Common myeloid progenitor, CD34-positive (primary cell): Measurements from ENCODE around the gene SLCO3A1.

Source experiments
- CTCF ChIA-PET: fragments of 350-600 bp; sonication (Branson Sonifier 250); formaldehyde crosslinking; loops from one replicate; lab custom pipeline; 2021; ENCODE audit warnings: antibody characterized with exemption; lab: Charles Lee
- POLR2A ChIA-PET: fragments of 350-600 bp; sonication (Branson Sonifier 250); formaldehyde crosslinking; loops from one replicate; lab custom pipeline; 2021; ENCODE audit warnings: antibody characterized with exemption; lab: Charles Lee
- DNase-seq, 3 donors: peaks; one replicate each; pipeline versions ENCODE4 v3.0.0 to v3.0.0-alpha.2; 2013
- H3K27ac ChIP-seq, 2 experiments: 1 replicate in 1 of 2; 2 replicates in 1 of 2; pipeline ENCODE4 v1.7.0; 2013; ENCODE audit warnings: inconsistent platforms in 2 of 2, low read length in 2 of 2, mild to moderate bottlenecking in 2 of 2, low read depth in 1 of 2, moderate library complexity in 1 of 2; ENCODE audit not compliant: severe bottlenecking in 2 of 2, insufficient read depth in 1 of 2, poor library complexity in 1 of 2
- H3K27me3 ChIP-seq, 5 experiments: replicated peaks in 2 of 5; 1 replicate in 3 of 5; 2 replicates in 2 of 5; pipeline versions ENCODE4 v1.6.1 to v1.7.0; 2013; ENCODE audit warnings: low read length in 4 of 5, mild to moderate bottlenecking in 2 of 5, moderate library complexity in 2 of 5, inconsistent platforms in 1 of 5; ENCODE audit not compliant: insufficient read depth in 5 of 5, control insufficient read depth in 4 of 5
- H3K36me3 ChIP-seq, 4 experiments: 1 replicate in 2 of 4; 2 replicates in 2 of 4; pipeline versions ENCODE4 v1.6.1 to v1.7.0; 2013; ENCODE audit warnings: low read length in 3 of 4, control low read depth in 1 of 4, mild to moderate bottlenecking in 1 of 4; ENCODE audit not compliant: control insufficient read depth in 4 of 4, insufficient read depth in 4 of 4
- H3K4me1 ChIP-seq, 4 experiments: 1 replicate in 3 of 4; 2 replicates in 1 of 4; pipeline versions ENCODE4 v1.6.1 to v1.7.1; 2013; ENCODE audit warnings: low read length in 3 of 4, mild to moderate bottlenecking in 3 of 4, control low read depth in 1 of 4, inconsistent platforms in 1 of 4, moderate library complexity in 1 of 4; ENCODE audit not compliant: control insufficient read depth in 4 of 4, insufficient read depth in 4 of 4; ENCODE audit errors: control extremely low read depth in 1 of 4
- H3K4me3 ChIP-seq, 7 experiments: 1 replicate in 4 of 7; 2 replicates in 3 of 7; pipeline versions ENCODE4 v1.5.1 to v1.7.0; 2013; ENCODE audit warnings: mild to moderate bottlenecking in 7 of 7, low read length in 6 of 7, moderate library complexity in 6 of 7, inconsistent platforms in 2 of 7, low read depth in 2 of 7, control low read depth in 1 of 7; ENCODE audit not compliant: insufficient read depth in 4 of 7, control insufficient read depth in 1 of 7; ENCODE audit errors: extremely low read depth in 1 of 7
- H3K9me3 ChIP-seq, 5 experiments: 1 replicate in 4 of 5; 2 replicates in 1 of 5; pipeline versions ENCODE4 v1.6.1 to v1.7.1; 2013; ENCODE audit warnings: low read length in 4 of 5, mild to moderate bottlenecking in 2 of 5, inconsistent platforms in 1 of 5, low read depth in 1 of 5, moderate library complexity in 1 of 5; ENCODE audit not compliant: control insufficient read depth in 4 of 5, insufficient read depth in 2 of 5; ENCODE audit errors: control extremely low read depth in 1 of 5
- WGBS: methylation state at CpG from one replicate; pipeline ENCODE4 v1.1.5; 2013; ENCODE audit not compliant: insufficient coverage; 5-methylcytosine and 5-hydroxymethylcytosine counted together

Gene SLCO3A1

DNA sequence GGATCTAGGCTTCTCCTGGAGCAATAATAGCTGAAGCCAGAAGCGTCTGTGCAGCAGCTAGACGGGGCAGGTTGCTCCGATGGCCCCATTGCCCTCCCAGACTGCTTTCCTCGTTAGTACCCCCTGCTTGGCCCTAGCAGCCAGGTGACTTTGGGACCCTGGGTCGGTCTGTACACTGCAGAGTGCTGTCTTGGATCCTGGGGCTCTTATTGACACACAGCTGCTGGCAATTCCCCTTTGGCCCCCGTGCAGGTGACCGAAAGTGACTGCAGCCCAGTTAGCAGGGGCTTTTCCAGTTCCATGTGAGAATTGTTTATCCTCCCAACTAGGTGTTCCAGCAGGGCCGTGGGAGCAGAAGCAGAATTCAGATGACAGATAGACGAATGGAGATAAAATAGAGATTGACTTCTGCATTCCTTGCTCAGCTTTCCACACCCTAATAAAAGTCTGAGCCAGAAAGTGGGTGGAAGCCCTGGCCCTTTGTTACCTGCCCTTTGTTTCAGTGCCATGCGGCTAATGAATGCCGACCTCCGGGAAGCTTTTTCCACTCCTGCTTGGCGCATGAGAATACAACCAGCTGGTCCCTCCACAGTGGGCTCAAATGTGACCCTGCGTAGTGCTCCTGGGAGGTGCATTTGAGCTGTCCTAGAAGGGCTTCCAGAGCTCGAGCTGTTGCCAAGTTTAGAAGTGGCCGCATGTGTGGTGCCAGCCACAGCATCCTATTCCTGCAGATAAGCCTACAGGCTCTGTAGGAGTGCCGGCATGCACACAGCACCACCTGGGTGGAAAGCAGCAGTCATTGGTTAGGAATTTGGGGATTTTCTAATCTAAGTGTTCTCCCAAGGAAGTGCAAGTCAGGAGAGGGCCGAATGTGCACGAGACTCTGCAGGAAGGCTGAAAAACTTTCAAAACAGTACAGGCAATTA, 94.4 kb downstream of the SLCO3A1 start:
- WGBS = 39% methylated on average over 19 of the region's 19 CpGs
- H3K4me3 ChIP-seq = peak overlapping the region in 5 of 7 experiments; percentile 9 to 48 (median 23)
- peak in 2 of 3 donors; percentile 39 to 58 for DNase-seq
- H3K36me3 ChIP-seq = no peaks in the 10 kb centered on the region
- peaks cover 5 to 55% (median 35%) of the 10 kb centered on the region in 4 experiments for H3K4me1 ChIP-seq
- POLR2A ChIA-PET = interaction anchor here (1.3 kb wide), 1 partner anchor 94 kb away, joined by 8 read pairs; the partner anchor contains the start of gene SLCO3A1
- H3K27ac ChIP-seq = peak overlapping the region; percentile 2 to 28
- no peaks in the 10 kb centered on the region for H3K27me3 ChIP-seq
- H3K9me3 ChIP-seq = no peaks in the 10 kb centered on the region
- CTCF ChIA-PET = interaction anchor here (0.6 to 3.9 kb wide), 8 partner anchors 8 to 129 kb away, joined by 3 to 30 read pairs (median 4); partner anchors contain the start of gene SLCO3A1

- peaks cover 5 to 44% (median 28%) of the 10 kb centered on the region in 4 experiments for H3K4me1 ChIP-seq
- ChIA-PET CTCF (interaction anchor here (0.7 to 3.9 kb wide), 2 partner anchors 128 to 134 kb away, joined by 3 to 30 read pairs; no protein-coding TSS in a partner anchor), POLR2A (no interaction called here)
- no peaks in the 10 kb centered on the region for H3K9me3 ChIP-seq
- no peaks in the 10 kb centered on the region for H3K27me3 ChIP-seq
- DNase-seq = no peak
- 97% methylated on average over 6 of the region's 8 CpGs for WGBS
- no peak overlapping the region for H3K4me3 ChIP-seq
- no peak overlapping the region for H3K27ac ChIP-seq
- H3K36me3 ChIP-seq = no peaks in the 10 kb centered on the region
Measured at GRCh38 chr15:91949361-91949760, 95.9 kb downstream of the SLCO3A1 start.

DNA sequence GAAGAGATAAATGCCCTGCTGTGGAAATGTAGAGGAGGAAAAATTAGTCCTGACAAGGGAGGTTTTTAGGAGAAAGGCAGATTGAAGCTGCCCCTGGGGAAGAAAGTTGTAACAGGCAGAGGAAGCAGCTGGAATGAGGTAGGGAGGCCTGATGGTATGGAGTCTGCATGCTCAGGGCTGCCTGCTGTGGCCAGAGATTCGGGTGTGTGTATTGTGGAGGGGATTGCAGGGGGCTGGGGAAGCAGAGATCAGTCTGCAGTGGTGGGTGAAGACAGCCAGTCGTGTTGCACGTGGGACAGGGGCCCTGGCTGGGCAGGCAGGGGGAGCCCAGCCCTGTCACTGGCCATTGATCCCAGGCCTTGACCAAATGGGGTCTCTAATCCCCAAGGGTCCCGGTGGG, 96.5 kb downstream of the SLCO3A1 start:
- H3K27me3 ChIP-seq = no peaks in the 10 kb centered on the region
- ChIA-PET POLR2A (no interaction called here), CTCF (interaction anchor here (0.7 to 3.9 kb wide), 2 partner anchors 127 to 133 kb away, joined by 3 to 30 read pairs; no protein-coding TSS in a partner anchor)
- 91% methylated on average over 4 of the region's 4 CpGs for WGBS
- DNase-seq = no peak
- H3K4me1 ChIP-seq = peaks cover 5 to 42% (median 28%) of the 10 kb centered on the region in 4 experiments
- no peak overlapping the region for H3K4me3 ChIP-seq
- no peaks in the 10 kb centered on the region for H3K9me3 ChIP-seq
- H3K27ac ChIP-seq = no peak overlapping the region
- H3K36me3 ChIP-seq = no peaks in the 10 kb centered on the region

DNA sequence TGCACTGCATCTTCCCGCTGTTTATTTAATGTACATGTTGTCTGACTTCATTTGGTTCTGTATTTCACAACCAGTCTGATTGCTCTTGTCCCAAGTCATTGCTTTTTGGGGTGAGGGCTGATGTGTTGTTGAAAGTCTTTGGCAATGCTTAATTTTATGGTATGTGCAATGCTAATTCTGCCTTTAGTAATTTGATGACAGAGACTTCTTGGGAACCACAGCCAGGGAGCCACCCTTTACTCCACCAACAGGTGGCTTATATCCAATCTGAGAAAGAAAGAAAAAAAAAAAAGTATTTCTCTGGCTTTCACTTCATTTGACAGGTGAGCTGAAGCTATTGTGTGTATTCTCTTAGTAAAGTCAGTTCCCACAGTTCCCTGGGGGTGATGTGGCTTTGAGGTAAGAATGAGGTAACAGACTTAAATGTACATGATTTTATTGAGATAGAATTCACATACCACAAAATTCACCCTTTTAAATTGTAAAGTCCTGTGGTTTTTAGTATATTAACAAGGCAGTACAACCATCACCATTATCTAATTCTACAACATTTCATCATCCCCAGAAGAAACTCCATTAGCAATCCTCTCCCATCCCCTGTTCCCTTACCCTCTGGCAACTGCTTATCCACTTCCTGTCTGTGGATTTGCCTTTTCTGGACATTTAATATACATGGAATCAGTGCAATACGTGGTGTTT, 97.3 kb downstream of the SLCO3A1 start:
- Histone ChIP-seq H3K36me3 (no peaks in the 10 kb centered on the region), H3K9me3 (no peaks in the 10 kb centered on the region), H3K4me1 (peaks cover 5 to 41% (median 28%) of the 10 kb centered on the region in 4 experiments), H3K27ac (no peak overlapping the region), H3K4me3 (no peak overlapping the region), H3K27me3 (no peaks in the 10 kb centered on the region)
- WGBS = no CpG with 5 or more reads among the region's 2 CpGs
- no peak for DNase-seq
- CTCF ChIA-PET = interaction anchor here (0.6 kb wide), 1 partner anchor 22 kb away, joined by 5 read pairs; no protein-coding TSS in a partner anchor
- POLR2A ChIA-PET = no interaction called here

GRCh38 chr15:91952216-91952615, 98.7 kb downstream of the SLCO3A1 start:
- Histone ChIP-seq H3K4me3 (no peak overlapping the region), H3K36me3 (no peaks in the 10 kb centered on the region), H3K27ac (no peak overlapping the region), H3K9me3 (no peaks in the 10 kb centered on the region), H3K27me3 (no peaks in the 10 kb centered on the region), H3K4me1 (peaks cover 0 to 26% (median 16%) of the 10 kb centered on the region in 4 experiments)
- DNase-seq = no peak
- ChIA-PET POLR2A (no interaction called here), CTCF (no interaction called here)
- 88% methylated on average over 1 of the region's 1 CpG for WGBS

GRCh38 chr15:91953432-91953831, 99.9 kb downstream of the SLCO3A1 start:
- H3K27me3 ChIP-seq = no peaks in the 10 kb centered on the region
- DNase-seq = no peak
- no peak overlapping the region for H3K4me3 ChIP-seq
- no peak overlapping the region for H3K27ac ChIP-seq
- WGBS = 93% methylated on average over 5 of the region's 7 CpGs
- H3K4me1 ChIP-seq = peaks cover 0 to 14% (median 4%) of the 10 kb centered on the region in 4 experiments
- ChIA-PET POLR2A (no interaction called here), CTCF (no interaction called here)
- H3K9me3 ChIP-seq = no peaks in the 10 kb centered on the region
- peaks cover 0 to 2% (median 0%) of the 10 kb centered on the region in 4 experiments for H3K36me3 ChIP-seq
